Ovary (tissue), 3 donors: ENCODE results near the gene CEP83.
"Not testable (repeated sequence)": the region's sequence is repeated elsewhere in the genome, so short reads cannot be mapped to it uniquely, and the experiment has no call there.

ENCODE experiments used
- EP300 ChIP-seq: sonication (generic); formaldehyde crosslinking; IDR thresholded peaks from one replicate; pipeline ENCODE4 v1.6.1; 2017; ENCODE audit warnings: antibody characterized with exemption
- POLR2A ChIP-seq: fragments of 450-650 bp; IDR thresholded peaks from one replicate; pipeline ENCODE4 v1.6.1; 2017; ENCODE audit warnings: antibody characterized with exemption, mild to moderate bottlenecking, moderate library complexity
- TF ChIP-seq, protein P1 (sequence below), 3 donors: fragments of 450-650 bp in 2 of 3; fragments of 200-600 bp in 1 of 3; IDR thresholded peaks; one replicate each; pipeline versions ENCODE4 v1.5.1 to v1.8.0; 2016 to 2022; ENCODE audit warnings: antibody characterized with exemption in 3 of 3, mild to moderate bottlenecking in 1 of 3
- donor health status: DM: no; HTN: no; CAD: no.

DNA sequence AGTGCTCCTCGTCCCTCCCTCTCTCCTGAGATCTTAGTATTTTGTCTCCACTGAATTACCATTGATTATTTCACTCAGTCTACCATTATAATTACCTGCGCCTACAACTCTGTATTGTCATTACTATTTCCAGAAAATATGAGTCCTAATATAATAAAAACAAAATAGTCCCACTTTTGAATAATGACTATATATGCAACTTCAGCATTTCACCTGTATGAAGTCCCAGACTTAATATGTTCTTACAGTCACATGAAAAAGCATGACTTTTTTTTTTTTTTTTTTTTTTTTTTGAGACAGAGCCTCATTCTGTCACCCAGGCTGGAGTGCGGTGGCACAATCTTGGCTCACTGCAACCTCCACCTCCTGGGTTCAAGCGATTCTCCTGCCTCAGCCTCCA is 63.7 kb downstream of the CEP83 start:
- TF ChIP-seq, protein P1, sequence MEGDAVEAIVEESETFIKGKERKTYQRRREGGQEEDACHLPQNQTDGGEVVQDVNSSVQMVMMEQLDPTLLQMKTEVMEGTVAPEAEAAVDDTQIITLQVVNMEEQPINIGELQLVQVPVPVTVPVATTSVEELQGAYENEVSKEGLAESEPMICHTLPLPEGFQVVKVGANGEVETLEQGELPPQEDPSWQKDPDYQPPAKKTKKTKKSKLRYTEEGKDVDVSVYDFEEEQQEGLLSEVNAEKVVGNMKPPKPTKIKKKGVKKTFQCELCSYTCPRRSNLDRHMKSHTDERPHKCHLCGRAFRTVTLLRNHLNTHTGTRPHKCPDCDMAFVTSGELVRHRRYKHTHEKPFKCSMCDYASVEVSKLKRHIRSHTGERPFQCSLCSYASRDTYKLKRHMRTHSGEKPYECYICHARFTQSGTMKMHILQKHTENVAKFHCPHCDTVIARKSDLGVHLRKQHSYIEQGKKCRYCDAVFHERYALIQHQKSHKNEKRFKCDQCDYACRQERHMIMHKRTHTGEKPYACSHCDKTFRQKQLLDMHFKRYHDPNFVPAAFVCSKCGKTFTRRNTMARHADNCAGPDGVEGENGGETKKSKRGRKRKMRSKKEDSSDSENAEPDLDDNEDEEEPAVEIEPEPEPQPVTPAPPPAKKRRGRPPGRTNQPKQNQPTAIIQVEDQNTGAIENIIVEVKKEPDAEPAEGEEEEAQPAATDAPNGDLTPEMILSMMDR (IDR thresholded peaks at IDR 0.05): not testable (repeated sequence)
- TF ChIP-seq POLR2A, EP300: not testable (repeated sequence)
